Measurements from ENCODE around the gene KCTD6. TPM values are rescaled to one million over a fixed set of nuclear protein-coding genes. Genes with fewer than 3 reads are reported as not detected.

Gene KCTD6
- polyA plus RNA-seq, 3 donors, result 11.3 to 18.9 (median 11.9) TPM

- Histone ChIP-seq H3K27ac (ENCODE audit: low read depth in 1 of 2, low read length in 2 of 2) (no peak overlapping the region), H4K20me1 (ENCODE audit: insufficient read depth, low read length) (no peaks in the 10 kb centered on the region), H2AFZ (ENCODE audit: insufficient read depth, low read depth, low read length, poor library complexity, severe bottlenecking) (no peak overlapping the region), H3K9me3 (replicated peaks in 1 of 2; ENCODE audit: control insufficient read depth in 1 of 2, insufficient read depth in 1 of 2, low read length in 2 of 2) (peaks cover 18 to 20% of the 10 kb centered on the region in 2 donors), H3K79me2 (ENCODE audit: insufficient read depth, low read length) (no peaks in the 10 kb centered on the region), H3K4me2 (replicated peaks; ENCODE audit: extremely low read depth, low read length, poor library complexity, severe bottlenecking) (no peak overlapping the region), H3K4me1 (ENCODE audit: control insufficient read depth in 1 of 2, insufficient read depth in 2 of 2, low read length in 2 of 2) (peaks cover 14% of the 10 kb centered on the region in 2 donors), H3K4me3 (replicated peaks in 1 of 3; ENCODE audit: low read depth in 2 of 3, low read length in 3 of 3) (no peak overlapping the region), H3K36me3 (replicated peaks in 1 of 2; ENCODE audit: control insufficient read depth in 1 of 2, insufficient read depth in 2 of 2, low read length in 2 of 2) (no peaks in the 10 kb centered on the region), H3K27me3 (ENCODE audit: control insufficient read depth in 2 of 2, insufficient read depth in 2 of 2, low read length in 2 of 2) (no peaks in the 10 kb centered on the region), H3K9ac (ENCODE audit: insufficient read depth, low read length, poor library complexity, severe bottlenecking) (no peak overlapping the region)
- H3K36me3 Mint-ChIP-seq, result peaks cover 2 to 3% of the 10 kb centered on the region in 2 donors
- H3K27ac Mint-ChIP-seq, result no peak overlapping the region
- H3K4me3 Mint-ChIP-seq, result no peak overlapping the region
- peaks cover 14% of the 10 kb centered on the region for H3K4me1 Mint-ChIP-seq
- peaks cover 1 to 5% (median 5%) of the 10 kb centered on the region in 3 donors for H3K27me3 Mint-ChIP-seq (ENCODE audit: low read depth in 3 of 3)
- peaks cover 7 to 29% (median 27%) of the 10 kb centered on the region in 7 donors for H3K9me3 Mint-ChIP-seq
- no peak for DNase-seq
- intact Hi-C loops (cut with micrococcal nuclease), result loop anchor here in 1 of 2 donors (5.0 kb wide), 1 partner anchor 33 kb away; the partner anchor contains the start of gene KCTD6
- no peak for TF ChIP-seq CTCF (IDR thresholded peaks at IDR 0.05)
- WGBS (ENCODE audit: insufficient coverage), result no CpG with 5 or more reads among the region's 4 CpGs
Observed at GRCh38 chr3:58459160-58459559, 32.7 kb upstream of the KCTD6 start.

- peaks cover 0 to 5% (median 2%) of the 10 kb centered on the region in 3 donors for H3K27me3 Mint-ChIP-seq (ENCODE audit: low read depth in 3 of 3)
- intact Hi-C loops (cut with micrococcal nuclease), result loop anchor here (2.0 to 5.0 kb wide), 2 partner anchors 69 to 70 kb away; no protein-coding TSS in a partner anchor
- H3K4me3 Mint-ChIP-seq, result no peak overlapping the region
- WGBS (ENCODE audit: insufficient coverage), result 91% methylated on average over 4 of the region's 4 CpGs
- H3K79me2 ChIP-seq (ENCODE audit: insufficient read depth, low read length), result no peaks in the 10 kb centered on the region
- no peak for DNase-seq
- H3K4me1 Mint-ChIP-seq, result peaks cover 16% of the 10 kb centered on the region
- peak overlapping the region in 1 of 3 experiments; percentile 55 for H3K4me3 ChIP-seq (replicated peaks in 1 of 3; ENCODE audit: low read depth in 2 of 3, low read length in 3 of 3)
- H3K4me1 ChIP-seq (ENCODE audit: control insufficient read depth in 1 of 2, insufficient read depth in 2 of 2, low read length in 2 of 2), result peaks cover 14% of the 10 kb centered on the region in 2 donors
- H4K20me1 ChIP-seq (ENCODE audit: insufficient read depth, low read length), result no peaks in the 10 kb centered on the region
- peak overlapping the region in 4 of 7 donors; percentile 3 to 85 (median 40) for H3K27ac Mint-ChIP-seq
- no peaks in the 10 kb centered on the region for H3K36me3 Mint-ChIP-seq
- peaks cover 0 to 2% (median 0%) of the 10 kb centered on the region in 7 donors for H3K9me3 Mint-ChIP-seq
- H3K9ac ChIP-seq (ENCODE audit: insufficient read depth, low read length, poor library complexity, severe bottlenecking), result no peak overlapping the region
- H2AFZ ChIP-seq (ENCODE audit: insufficient read depth, low read depth, low read length, poor library complexity, severe bottlenecking), result peak overlapping the region; percentile 36
- no peak overlapping the region for H3K27ac ChIP-seq (ENCODE audit: low read depth in 1 of 2, low read length in 2 of 2)
- no peaks in the 10 kb centered on the region for H3K9me3 ChIP-seq (replicated peaks in 1 of 2; ENCODE audit: control insufficient read depth in 1 of 2, insufficient read depth in 1 of 2, low read length in 2 of 2)
- TF ChIP-seq CTCF (IDR thresholded peaks at IDR 0.05), result no peak
- no peak overlapping the region for H3K4me2 ChIP-seq (replicated peaks; ENCODE audit: extremely low read depth, low read length, poor library complexity, severe bottlenecking)
- H3K27me3 ChIP-seq (ENCODE audit: control insufficient read depth in 2 of 2, insufficient read depth in 2 of 2, low read length in 2 of 2), result no peaks in the 10 kb centered on the region
- no peaks in the 10 kb centered on the region for H3K36me3 ChIP-seq (replicated peaks in 1 of 2; ENCODE audit: control insufficient read depth in 1 of 2, insufficient read depth in 2 of 2, low read length in 2 of 2)
Observed at GRCh38 chr3:58462829-58463180, 29.1 kb upstream of the KCTD6 start.
